Tibial nerve (tissue), 4 donors: ENCODE measurements around the gene TMEM131L. TPM values are rescaled to one million over a fixed set of nuclear protein-coding genes. Genes with fewer than 3 reads are reported as not detected.
"Not testable (repeated sequence)": the region's sequence is repeated elsewhere in the genome, so short reads cannot be mapped to it uniquely, and the experiment has no call there.

Experiments
- DNase-seq, 2 donors: peaks; one replicate each; pipeline ENCODE4 v3.0.0-alpha.2; 2019; ENCODE audit warnings: low spot score in 2 of 2
- H3K27ac ChIP-seq, 4 donors: fragments of 200-600 bp; sonication (generic) in 3 of 4; one replicate each; pipeline ENCODE4 v1.5.1; 2017 to 2019; ENCODE audit warnings: mild to moderate bottlenecking in 1 of 4
- H3K27me3 ChIP-seq, 2 donors: fragments of 200-600 bp; sonication (generic) in 1 of 2; one replicate each; pipeline versions ENCODE4 v1.5.1 to v1.6.0; 2017 to 2019
- H3K36me3 ChIP-seq, 3 donors: fragments of 200-600 bp; sonication (generic); one replicate each; pipeline ENCODE4 v1.5.1; 2018 to 2019
- H3K4me1 ChIP-seq, 4 donors: fragments of 200-600 bp; sonication (generic) in 3 of 4; one replicate each; pipeline ENCODE4 v1.5.1; 2017 to 2019
- H3K4me3 ChIP-seq, 4 donors: fragments of 200-600 bp; sonication (generic) in 3 of 4; one replicate each; pipeline ENCODE4 v1.5.1; 2017 to 2019; ENCODE audit warnings: mild to moderate bottlenecking in 1 of 4, moderate library complexity in 1 of 4
- H3K9me3 ChIP-seq, 4 donors: fragments of 200-600 bp; sonication (generic) in 3 of 4; one replicate each; pipeline ENCODE4 v1.5.1; 2017 to 2019
- EP300 ChIP-seq, 2 donors: sonication (generic); formaldehyde crosslinking; IDR thresholded peaks; one replicate each; pipeline ENCODE4 v1.6.1; 2017; ENCODE audit warnings: antibody characterized with exemption in 2 of 2, mild to moderate bottlenecking in 1 of 2
- POLR2A ChIP-seq, 2 donors: fragments of 450-650 bp; IDR thresholded peaks; one replicate each; pipeline ENCODE4 v1.6.1; 2017; ENCODE audit warnings: antibody characterized with exemption in 2 of 2, mild to moderate bottlenecking in 2 of 2, moderate library complexity in 2 of 2
- WGBS, 2 donors: methylation state at CpG; one replicate each; pipeline ENCODE4 v1.1.5; 2018; 5-methylcytosine and 5-hydroxymethylcytosine counted together
- total RNA-seq, 4 donors: library from RNA; depleted of rRNA; stranded (reverse); fragments of >200 nt; gene quantifications; one replicate each; pipeline ENCODE4 v1.1.0, GENCODE V29; 2016
- TF ChIP-seq, protein P1 (sequence below), 5 experiments: fragments of 200-600 bp in 3 of 5; fragments of 450-650 bp in 2 of 5; sonication (generic) in 3 of 5; IDR thresholded peaks; one replicate each; pipeline ENCODE4 v1.5.1; 2016 to 2019; ENCODE audit warnings: antibody characterized with exemption in 5 of 5, mild to moderate bottlenecking in 3 of 5, moderate library complexity in 2 of 5

TMEM131L gene
- total RNA-seq, 4 donors from 2014 or later, result 8.7 to 19.9 (median 12.1) TPM

DNA sequence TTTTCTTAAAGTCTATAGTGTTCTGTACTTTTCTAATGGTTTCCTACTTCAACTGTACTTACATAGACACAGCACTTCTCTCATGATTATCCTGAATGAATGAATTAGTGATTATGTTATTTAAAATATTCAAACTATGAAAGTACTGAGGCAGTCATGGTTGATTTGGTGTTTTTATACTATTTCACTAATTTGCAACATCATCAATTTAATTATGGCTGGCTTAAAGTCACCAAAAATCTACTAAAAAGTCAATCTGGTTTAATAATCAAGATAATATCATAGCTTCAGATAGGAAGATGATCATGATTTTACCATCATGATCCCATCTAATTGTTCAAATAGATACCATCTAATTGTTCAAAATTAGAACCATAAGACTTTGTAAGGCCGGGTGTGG, 16.8 kb upstream of the TMEM131L start:
- Histone ChIP-seq H3K27me3 (no peaks in the 10 kb centered on the region), H3K4me3 (no peak overlapping the region), H3K36me3 (no peaks in the 10 kb centered on the region), H3K9me3 (no peaks in the 10 kb centered on the region), H3K4me1 (peaks cover 0 to 9% (median 0%) of the 10 kb centered on the region in 4 donors), H3K27ac (no peak overlapping the region)
- DNase-seq, result no peak
- 88 to 100% methylated on average over 1 of the region's 1 CpG for WGBS, 2 donors
- TF ChIP-seq EP300 (IDR thresholded peaks at IDR 0.05) (no peak), POLR2A (IDR thresholded peaks at IDR 0.05) (no peak)
- TF ChIP-seq, protein P1, sequence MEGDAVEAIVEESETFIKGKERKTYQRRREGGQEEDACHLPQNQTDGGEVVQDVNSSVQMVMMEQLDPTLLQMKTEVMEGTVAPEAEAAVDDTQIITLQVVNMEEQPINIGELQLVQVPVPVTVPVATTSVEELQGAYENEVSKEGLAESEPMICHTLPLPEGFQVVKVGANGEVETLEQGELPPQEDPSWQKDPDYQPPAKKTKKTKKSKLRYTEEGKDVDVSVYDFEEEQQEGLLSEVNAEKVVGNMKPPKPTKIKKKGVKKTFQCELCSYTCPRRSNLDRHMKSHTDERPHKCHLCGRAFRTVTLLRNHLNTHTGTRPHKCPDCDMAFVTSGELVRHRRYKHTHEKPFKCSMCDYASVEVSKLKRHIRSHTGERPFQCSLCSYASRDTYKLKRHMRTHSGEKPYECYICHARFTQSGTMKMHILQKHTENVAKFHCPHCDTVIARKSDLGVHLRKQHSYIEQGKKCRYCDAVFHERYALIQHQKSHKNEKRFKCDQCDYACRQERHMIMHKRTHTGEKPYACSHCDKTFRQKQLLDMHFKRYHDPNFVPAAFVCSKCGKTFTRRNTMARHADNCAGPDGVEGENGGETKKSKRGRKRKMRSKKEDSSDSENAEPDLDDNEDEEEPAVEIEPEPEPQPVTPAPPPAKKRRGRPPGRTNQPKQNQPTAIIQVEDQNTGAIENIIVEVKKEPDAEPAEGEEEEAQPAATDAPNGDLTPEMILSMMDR (IDR thresholded peaks at IDR 0.05), result no peak

GRCh38 chr4:153450544-153450917, 15.6 kb upstream of the TMEM131L start:
- no peak for DNase-seq
- Histone ChIP-seq H3K4me3 (no peak overlapping the region), H3K27me3 (no peaks in the 10 kb centered on the region), H3K27ac (no peak overlapping the region), H3K36me3 (no peaks in the 10 kb centered on the region), H3K9me3 (no peaks in the 10 kb centered on the region), H3K4me1 (peaks cover 0 to 9% (median 0%) of the 10 kb centered on the region in 4 donors)
- TF ChIP-seq, protein P1 (IDR thresholded peaks at IDR 0.05), result no peak
- TF ChIP-seq POLR2A (IDR thresholded peaks at IDR 0.05), result no peak
- no peak for TF ChIP-seq EP300 (IDR thresholded peaks at IDR 0.05)
- WGBS, 2 donors, result 87 to 90% methylated on average over 5 of the region's 5 CpGs

DNA sequence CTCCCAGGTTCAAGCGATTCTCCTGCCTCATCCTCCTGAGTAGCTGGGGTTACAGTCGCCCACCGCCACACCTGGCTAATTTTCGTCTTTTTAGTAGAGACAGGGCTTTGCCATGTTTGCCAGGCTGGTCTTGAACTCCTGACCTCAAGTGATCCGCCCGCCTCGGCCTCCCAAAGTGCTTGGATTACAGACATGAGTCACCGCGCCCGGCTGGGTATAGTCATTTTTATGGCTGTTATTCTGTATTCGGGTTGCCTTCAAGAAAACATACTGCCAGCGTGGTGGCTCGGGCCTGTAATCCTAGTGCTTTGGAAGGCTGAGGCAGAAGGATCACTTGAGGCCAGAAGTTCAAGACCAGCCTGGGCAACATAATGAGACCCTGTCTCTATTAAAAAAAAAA, 15.0 kb upstream of the TMEM131L start:
- H3K27me3 ChIP-seq, H3K4me1 ChIP-seq, H3K36me3 ChIP-seq, H3K27ac ChIP-seq, H3K9me3 ChIP-seq, DNase-seq, H3K4me3 ChIP-seq: not testable (repeated sequence)
- 78 to 83% methylated on average over 13 of the region's 13 CpGs for WGBS, 2 donors

- no peak overlapping the region for H3K4me3 ChIP-seq
- WGBS, 2 donors, result 67 to 71% methylated on average over 27 of the region's 27 CpGs
- TF ChIP-seq, protein P1 (IDR thresholded peaks at IDR 0.05), result no peak
- no peak for TF ChIP-seq EP300 (IDR thresholded peaks at IDR 0.05)
- TF ChIP-seq POLR2A (IDR thresholded peaks at IDR 0.05), result no peak
- H3K4me1 ChIP-seq, result peaks cover 0 to 9% (median 0%) of the 10 kb centered on the region in 4 donors
- no peaks in the 10 kb centered on the region for H3K27me3 ChIP-seq
- H3K36me3 ChIP-seq, result no peaks in the 10 kb centered on the region
- DNase-seq, result no peak
- H3K27ac ChIP-seq, result no peak overlapping the region
- H3K9me3 ChIP-seq, result no peaks in the 10 kb centered on the region
Observed at GRCh38 chr4:153451911-153452657, 14.1 kb upstream of the TMEM131L start.

GRCh38 chr4:153452658-153453378, 13.3 kb upstream of the TMEM131L start:
- 94 to 98% methylated on average over 4 of the region's 4 CpGs for WGBS, 2 donors
- DNase-seq, result no peak

More at GRCh38 chr4:153452658-153453378, 13.3 kb upstream of the TMEM131L start:
- Histone ChIP-seq H3K27ac (no peak overlapping the region), H3K4me1 (peaks cover 0 to 8% (median 0%) of the 10 kb centered on the region in 4 donors), H3K4me3 (no peak overlapping the region), H3K36me3 (no peaks in the 10 kb centered on the region), H3K27me3 (no peaks in the 10 kb centered on the region), H3K9me3 (no peaks in the 10 kb centered on the region)
- TF ChIP-seq EP300 (IDR thresholded peaks at IDR 0.05) (no peak), POLR2A (IDR thresholded peaks at IDR 0.05) (no peak)
- TF ChIP-seq, protein P1 (IDR thresholded peaks at IDR 0.05), result no peak
